CD4-positive, alpha-beta memory T cell (primary cell): ENCODE results near the gene GABPB2. TPM values are rescaled to one million over a fixed set of nuclear protein-coding genes. Genes with fewer than 3 reads are reported as not detected.
A peak's percentile ranks its signal among the peaks of the same experiment; 100 is the strongest.
"Not testable (repeated sequence)": the region's sequence is repeated elsewhere in the genome, so short reads cannot be mapped to it uniquely, and the experiment has no call there.

Experiments
- CTCF ChIA-PET: fragments of 350-600 bp; sonication (Branson Sonifier 250); formaldehyde crosslinking; loops from one replicate; lab custom pipeline; 2021; ENCODE audit warnings: inconsistent platforms; ENCODE audit not compliant: partially characterized antibody; lab: Charles Lee
- POLR2A ChIA-PET: fragments of 350-600 bp; sonication (Branson Sonifier 250); formaldehyde crosslinking; loops from one replicate; lab custom pipeline; 2021; ENCODE audit not compliant: partially characterized antibody; lab: Charles Lee
- DNase-seq, 5 donors: peaks; one replicate each; pipeline versions ENCODE4 v3.0.0 to v3.0.0-alpha.2; 2020 to 2022; ENCODE audit warnings: mixed read lengths in 1 of 5
- H3K27ac ChIP-seq: one replicate; pipeline ENCODE4 v1.7.0; 2013; ENCODE audit warnings: low read depth, low read length
- H3K27me3 ChIP-seq: 2 replicates; pipeline ENCODE4 v1.7.0; 2013; ENCODE audit warnings: mild to moderate bottlenecking, low read length, moderate library complexity; ENCODE audit not compliant: insufficient read depth
- H3K36me3 ChIP-seq: 2 replicates; pipeline ENCODE4 v1.7.0; 2013; ENCODE audit warnings: mild to moderate bottlenecking, low read length, moderate library complexity; ENCODE audit not compliant: insufficient read depth
- H3K4me1 ChIP-seq: 2 replicates; pipeline ENCODE4 v1.7.0; 2013; ENCODE audit warnings: mild to moderate bottlenecking, low read length, moderate library complexity; ENCODE audit not compliant: insufficient read depth
- H3K4me3 ChIP-seq, 2 donors: one replicate each; pipeline ENCODE4 v1.7.0; 2013; ENCODE audit warnings: low read length in 2 of 2, mild to moderate bottlenecking in 1 of 2
- H3K9me3 ChIP-seq, 2 donors: one replicate each; pipeline ENCODE4 v1.7.0; 2013; ENCODE audit warnings: low read length in 2 of 2, control low read depth in 1 of 2; ENCODE audit not compliant: control insufficient read depth in 1 of 2
- H3K27ac Mint-ChIP-seq, 7 donors: one replicate each; pipeline ENCODE4 v1.8.0; 2020 to 2021; ENCODE audit warnings: mixed read lengths in 7 of 7, mild to moderate bottlenecking in 6 of 7, inconsistent platforms in 3 of 7, moderate library complexity in 3 of 7
- H3K27me3 Mint-ChIP-seq, 2 donors: one replicate each; pipeline ENCODE4 v1.8.0; 2020 to 2021; ENCODE audit warnings: mixed read lengths in 2 of 2
- H3K36me3 Mint-ChIP-seq, 2 donors: one replicate each; pipeline ENCODE4 v1.8.0; 2020 to 2021; ENCODE audit warnings: mixed read lengths in 2 of 2, inconsistent platforms in 1 of 2, mild to moderate bottlenecking in 1 of 2
- H3K4me1 Mint-ChIP-seq, 4 donors: one replicate each; pipeline ENCODE4 v1.8.0; 2020 to 2021; ENCODE audit warnings: mixed read lengths in 4 of 4, mild to moderate bottlenecking in 1 of 4
- H3K4me3 Mint-ChIP-seq, 8 donors: one replicate each; pipeline ENCODE4 v1.8.0; 2020 to 2021; ENCODE audit warnings: mixed read lengths in 8 of 8, mild to moderate bottlenecking in 7 of 8, moderate library complexity in 6 of 8, inconsistent platforms in 3 of 8
- H3K9me3 Mint-ChIP-seq, 8 donors: one replicate each; pipeline ENCODE4 v1.8.0; 2020 to 2021; ENCODE audit warnings: mixed read lengths in 8 of 8, mild to moderate bottlenecking in 5 of 8, inconsistent platforms in 3 of 8, moderate library complexity in 1 of 8
- intact Hi-C: fragments of 100-400 bp; cut with micrococcal nuclease; formaldehyde crosslinking; loops from one replicate; pipeline ENCODE4 v1.15.1; 2023
- polyA plus RNA-seq, 2 donors: library from polyadenylated mRNA; unstranded; fragments of 300-500 nt; fragmentation: Illumina TruSeq; gene quantifications; one replicate each; pipeline ENCODE4 v1.2.3, GENCODE V29; 2021
- total RNA-seq, 2 experiments: library from RNA; stranded (reverse); gene quantifications; one replicate each; pipeline ENCODE4 v1.2.3, GENCODE V29; 2021

The GABPB2 gene
- total and polyA plus RNA-seq, 4 experiments from 2014 or later, result 4.9 to 42.8 (median 25.5) TPM

DNA sequence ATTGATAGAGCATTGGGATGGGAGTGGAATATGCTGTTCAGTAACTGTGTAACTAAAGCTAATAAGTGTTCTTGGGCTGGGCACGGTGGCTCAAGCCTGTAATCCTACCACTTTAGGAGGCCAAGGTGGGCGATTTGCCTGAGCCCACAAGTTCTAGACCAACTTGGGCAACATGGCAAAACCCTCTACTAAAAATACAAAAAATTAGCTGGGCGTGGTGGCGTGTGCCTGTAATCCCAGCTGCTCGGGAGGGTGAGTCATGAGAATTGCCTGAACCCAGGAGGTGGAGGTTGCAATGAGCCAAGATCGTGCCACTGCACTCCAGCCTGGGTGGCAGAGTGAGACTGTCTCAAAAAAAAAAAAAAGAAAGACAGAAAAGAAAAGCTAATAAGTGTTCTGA, 26.9 kb downstream of the GABPB2 start:
- intact Hi-C loops, result not testable (repeated sequence)
- peaks cover 15 to 20% of the 10 kb centered on the region in 2 donors for H3K36me3 Mint-ChIP-seq

DNA sequence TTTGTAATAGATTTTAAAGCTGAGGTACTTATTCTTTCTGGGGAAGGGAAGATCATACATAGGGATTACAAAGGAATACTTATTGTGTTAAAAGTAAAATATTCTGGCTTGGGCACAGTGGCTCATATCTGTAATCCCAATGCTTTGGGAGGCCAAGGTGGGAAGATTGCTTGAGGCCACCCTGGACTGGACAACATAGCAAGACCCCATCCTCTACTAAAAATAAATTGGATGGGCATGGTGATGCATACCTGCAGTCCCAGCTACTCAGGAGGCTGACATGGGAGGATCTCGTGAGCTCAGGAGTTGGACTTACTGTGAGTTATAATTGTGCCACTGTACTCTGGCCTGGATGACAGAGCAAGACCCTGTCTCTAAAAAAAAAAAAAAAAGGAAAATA, 27.6 kb downstream of the GABPB2 start:
- DNase-seq, result no peak
- no peak overlapping the region for H3K27ac Mint-ChIP-seq
- no peaks in the 10 kb centered on the region for H3K9me3 Mint-ChIP-seq
- H3K4me3 Mint-ChIP-seq, result no peak overlapping the region
- H3K27me3 ChIP-seq, result no peaks in the 10 kb centered on the region
- no peak overlapping the region for H3K4me3 ChIP-seq
- H3K9me3 ChIP-seq, result no peaks in the 10 kb centered on the region
- H3K4me1 ChIP-seq, result no peaks in the 10 kb centered on the region
- H3K27me3 Mint-ChIP-seq, result no peaks in the 10 kb centered on the region
- H3K27ac ChIP-seq, result no peak overlapping the region
- POLR2A ChIA-PET, result interaction anchor here (4.3 kb wide), 1 partner anchor 58 kb away, joined by 63 read pairs; the partner anchor contains the start of gene TNFAIP8L2
- H3K4me1 Mint-ChIP-seq, result no peaks in the 10 kb centered on the region
- CTCF ChIA-PET, result interaction anchor here (1.0 to 8.8 kb wide), 6 partner anchors 27 to 154 kb away, joined by 3 to 324 read pairs (median 8); partner anchors contain the start of gene TNFAIP8L2
- no peaks in the 10 kb centered on the region for H3K36me3 ChIP-seq
- intact Hi-C loops, result no loop called here
- peaks cover 16 to 18% of the 10 kb centered on the region in 2 donors for H3K36me3 Mint-ChIP-seq

More for the DNA sequence above, 26.9 kb downstream of the GABPB2 start:
- POLR2A ChIA-PET, result interaction anchor here (1.0 to 4.3 kb wide), 2 partner anchors 12 to 59 kb away, joined by 3 to 63 read pairs; partner anchors contain the start of gene TNFAIP8L2
- not testable (repeated sequence) for H3K36me3 ChIP-seq, DNase-seq, H3K9me3 Mint-ChIP-seq, H3K4me3 ChIP-seq, H3K4me1 Mint-ChIP-seq, H3K27me3 ChIP-seq, H3K4me3 Mint-ChIP-seq, H3K27me3 Mint-ChIP-seq, H3K27ac ChIP-seq, H3K27ac Mint-ChIP-seq, H3K9me3 ChIP-seq, H3K4me1 ChIP-seq
- CTCF ChIA-PET, result interaction anchor here (0.7 to 8.8 kb wide), 10 partner anchors 11 to 1172 kb away, joined by 3 to 324 read pairs (median 4); partner anchors contain the start of gene TNFAIP8L2

DNA sequence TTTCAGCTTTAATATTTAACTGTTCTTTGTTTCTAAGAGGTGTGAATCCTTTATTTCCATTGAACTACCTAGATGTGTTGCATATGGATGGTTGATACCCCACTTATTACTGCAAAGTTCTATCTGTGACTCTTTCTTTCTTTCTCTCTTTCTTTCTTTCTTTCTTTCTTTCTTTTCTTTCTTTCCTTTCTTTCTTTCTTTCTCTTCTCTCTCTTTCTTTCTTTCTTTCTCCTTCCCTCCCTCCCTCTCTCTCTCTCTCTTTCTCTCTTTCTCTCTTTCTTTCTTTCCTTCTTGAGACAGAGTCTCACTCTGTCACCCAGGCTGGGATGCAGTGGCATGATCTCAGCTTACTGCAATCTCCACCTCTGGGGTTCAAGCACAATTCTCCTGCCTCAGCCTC, 34.1 kb downstream of the GABPB2 start:
- peaks cover 14% of the 10 kb centered on the region for H3K36me3 ChIP-seq
- H3K27ac ChIP-seq, result no peak overlapping the region
- Mint-ChIP-seq H3K27ac (peak overlapping the region in 1 of 7 donors; percentile 46), H3K4me3 (no peak overlapping the region), H3K9me3 (no peaks in the 10 kb centered on the region), H3K36me3 (peaks cover 15 to 34% of the 10 kb centered on the region in 2 donors), H3K4me1 (no peaks in the 10 kb centered on the region), H3K27me3 (no peaks in the 10 kb centered on the region)
- DNase-seq, result no peak
- CTCF ChIA-PET, result interaction anchor here (1.3 to 5.4 kb wide), 2 partner anchors 48 to 146 kb away, joined by 3 to 71 read pairs; no protein-coding TSS in a partner anchor
- POLR2A ChIA-PET, result no interaction called here
- intact Hi-C loops, result no loop called here
- H3K9me3 ChIP-seq, result no peaks in the 10 kb centered on the region
- no peak overlapping the region for H3K4me3 ChIP-seq
- H3K4me1 ChIP-seq, result no peaks in the 10 kb centered on the region
- H3K27me3 ChIP-seq, result no peaks in the 10 kb centered on the region

DNA sequence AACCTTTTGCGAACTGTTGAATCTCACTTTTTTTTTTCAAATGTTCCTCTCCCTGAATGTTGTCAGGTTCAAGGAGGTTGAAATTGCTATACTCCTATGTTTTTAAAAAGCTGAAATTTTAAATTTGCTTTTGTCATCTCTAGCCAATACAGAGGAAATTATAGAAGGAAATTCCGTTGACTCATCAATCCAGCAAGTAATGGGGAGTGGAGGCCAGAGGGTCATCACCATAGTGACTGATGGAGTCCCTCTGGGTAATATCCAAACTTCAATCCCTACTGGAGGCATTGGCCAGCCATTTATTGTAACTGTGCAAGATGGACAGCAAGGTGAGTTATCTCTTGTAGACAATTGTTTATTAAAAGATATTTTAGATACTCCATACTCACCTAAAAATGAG, 36.3 kb downstream of the GABPB2 start:
- Mint-ChIP-seq H3K27ac (peak overlapping the region in 1 of 7 donors; percentile 31), H3K36me3 (peaks cover 20 to 37% of the 10 kb centered on the region in 2 donors), H3K4me1 (no peaks in the 10 kb centered on the region), H3K9me3 (no peaks in the 10 kb centered on the region), H3K27me3 (no peaks in the 10 kb centered on the region), H3K4me3 (no peak overlapping the region)
- Histone ChIP-seq H3K27ac (no peak overlapping the region), H3K9me3 (no peaks in the 10 kb centered on the region), H3K4me3 (no peak overlapping the region), H3K27me3 (no peaks in the 10 kb centered on the region), H3K4me1 (no peaks in the 10 kb centered on the region), H3K36me3 (peaks cover 14% of the 10 kb centered on the region)
- intact Hi-C loops, result no loop called here
- DNase-seq, result no peak
- POLR2A ChIA-PET, result no interaction called here
- CTCF ChIA-PET, result interaction anchor here (0.6 to 2.3 kb wide), 3 partner anchors 49 to 82 kb away, joined by 3 to 9 read pairs (median 3); partner anchors contain the start of gene TNFAIP8L2

DNA sequence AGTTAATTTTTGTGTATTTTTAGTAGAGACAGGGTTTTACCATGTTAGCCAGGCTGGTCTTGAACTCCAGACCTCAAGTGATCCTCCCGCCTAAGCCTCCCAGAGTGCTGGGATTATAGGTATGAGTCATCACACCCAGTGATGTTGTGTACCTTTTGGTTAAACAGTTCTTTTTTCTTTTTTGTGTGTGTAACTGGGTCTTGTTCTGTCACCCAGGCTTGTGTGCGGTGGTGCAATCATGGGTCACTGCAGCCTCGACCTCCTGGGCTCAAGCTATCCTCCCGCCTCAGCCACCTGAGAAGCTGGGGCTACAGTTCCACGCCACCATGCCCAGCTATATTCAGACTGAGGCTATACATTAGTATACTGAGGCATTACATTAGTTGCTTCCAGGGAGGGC, 37.8 kb downstream of the GABPB2 start:
- H3K27ac ChIP-seq, result no peak overlapping the region
- CTCF ChIA-PET, result interaction anchor here (6.9 kb wide), 1 partner anchor 9 kb away, joined by 47 read pairs; no protein-coding TSS in a partner anchor
- peaks cover 14% of the 10 kb centered on the region for H3K36me3 ChIP-seq
- DNase-seq, result no peak
- H3K27ac Mint-ChIP-seq, result no peak overlapping the region
- H3K9me3 Mint-ChIP-seq, result peaks cover 0 to 2% (median 0%) of the 10 kb centered on the region in 8 donors
- peaks cover 20 to 35% of the 10 kb centered on the region in 2 donors for H3K36me3 Mint-ChIP-seq
- no peak overlapping the region for H3K4me3 Mint-ChIP-seq
- no peaks in the 10 kb centered on the region for H3K4me1 ChIP-seq
- H3K27me3 Mint-ChIP-seq, result no peaks in the 10 kb centered on the region
- no peaks in the 10 kb centered on the region for H3K4me1 Mint-ChIP-seq
- intact Hi-C loops, result no loop called here
- no peak overlapping the region for H3K4me3 ChIP-seq
- no peaks in the 10 kb centered on the region for H3K27me3 ChIP-seq
- no peaks in the 10 kb centered on the region for H3K9me3 ChIP-seq
- POLR2A ChIA-PET, result no interaction called here

DNA sequence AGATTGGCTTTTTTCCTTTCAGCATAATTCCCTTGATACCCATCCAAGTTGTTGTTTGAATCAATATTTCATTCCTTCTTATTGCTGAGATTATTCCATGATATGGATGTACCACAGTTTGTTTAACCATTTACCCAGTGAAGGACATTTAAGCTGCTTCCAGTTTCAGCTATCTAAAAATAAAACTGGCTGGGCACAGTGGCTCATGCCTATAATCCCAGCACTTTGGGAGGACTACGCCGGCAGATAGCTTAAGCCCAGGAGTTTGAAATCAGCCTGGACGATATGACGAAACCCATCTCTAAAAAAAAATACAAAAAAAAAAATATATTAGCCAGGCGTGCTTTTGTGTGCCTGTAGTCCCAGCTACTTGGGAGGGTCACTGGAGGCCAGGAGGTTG, 43.3 kb downstream of the GABPB2 start:
- Histone ChIP-seq H3K27me3 (no peaks in the 10 kb centered on the region), H3K9me3 (no peaks in the 10 kb centered on the region), H3K36me3 (peaks cover 12% of the 10 kb centered on the region), H3K4me3 (no peak overlapping the region), H3K27ac (no peak overlapping the region), H3K4me1 (no peaks in the 10 kb centered on the region)
- Mint-ChIP-seq H3K4me1 (no peaks in the 10 kb centered on the region), H3K36me3 (peaks cover 20 to 29% of the 10 kb centered on the region in 2 donors), H3K27ac (no peak overlapping the region), H3K9me3 (peaks cover 0 to 2% (median 0%) of the 10 kb centered on the region in 8 donors), H3K27me3 (no peaks in the 10 kb centered on the region), H3K4me3 (no peak overlapping the region)
- POLR2A ChIA-PET, result interaction anchor here (0.6 to 1.0 kb wide), 3 partner anchors 17 to 74 kb away, joined by 3 read pairs; partner anchors contain the start of gene TNFAIP8L2
- intact Hi-C loops, result no loop called here
- DNase-seq, result no peak
- CTCF ChIA-PET, result interaction anchor here (6.9 kb wide), 1 partner anchor 14 kb away, joined by 47 read pairs; no protein-coding TSS in a partner anchor

DNA sequence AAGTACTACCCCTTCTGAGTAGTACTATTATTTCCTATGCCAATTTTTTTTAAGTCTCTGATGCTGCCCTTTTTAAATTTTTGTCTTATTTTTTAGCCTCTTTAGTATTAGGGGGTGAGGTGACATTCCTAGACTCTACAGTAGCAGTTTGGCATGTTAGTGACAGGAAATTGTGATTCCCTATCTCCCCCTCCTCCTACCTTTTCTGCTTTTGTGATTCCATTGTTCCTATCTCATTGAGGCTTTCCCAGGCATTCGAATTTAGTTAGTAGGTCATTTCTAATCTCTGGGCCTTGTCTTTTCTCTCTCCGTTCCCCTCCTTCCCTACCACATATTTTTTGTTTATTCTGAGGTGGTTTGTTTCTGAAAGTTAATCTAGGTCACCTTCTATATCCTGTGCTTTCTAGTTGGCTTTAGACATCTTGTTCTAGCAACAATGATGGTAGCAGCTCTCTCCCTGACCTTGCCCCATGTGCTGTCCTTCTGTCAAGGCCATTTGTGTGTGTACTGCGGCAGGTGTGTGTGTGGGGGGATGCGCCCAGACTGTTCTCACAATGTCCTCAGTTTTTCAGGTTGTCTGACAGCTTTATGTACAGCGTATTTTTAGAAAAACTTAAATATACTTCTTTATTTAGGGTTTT, 54.3 kb downstream of the GABPB2 start:
- no peaks in the 10 kb centered on the region for H3K36me3 ChIP-seq
- peak overlapping the region in 6 of 8 donors; percentile 6 to 60 (median 35) for H3K4me3 Mint-ChIP-seq
- no peaks in the 10 kb centered on the region for H3K9me3 Mint-ChIP-seq
- H3K27me3 ChIP-seq, result no peaks in the 10 kb centered on the region
- peak in 2 of 5 donors; percentile 13 to 24 for DNase-seq
- peak overlapping the region in 5 of 7 donors; percentile 63 to 87 (median 80) for H3K27ac Mint-ChIP-seq
- CTCF ChIA-PET, result interaction anchor here (1.1 to 1.7 kb wide), 3 partner anchors 10 to 25 kb away, joined by 3 to 6 read pairs (median 4); no protein-coding TSS in a partner anchor
- POLR2A ChIA-PET, result interaction anchor here (0.6 kb wide), 1 partner anchor 571 kb away, joined by 4 read pairs; no protein-coding TSS in a partner anchor
- no peaks in the 10 kb centered on the region for H3K9me3 ChIP-seq
- H3K27ac ChIP-seq, result no peak overlapping the region
- H3K4me1 Mint-ChIP-seq, result peaks cover 4 to 9% (median 8%) of the 10 kb centered on the region in 4 donors
- peaks cover 28 to 30% of the 10 kb centered on the region in 2 donors for H3K36me3 Mint-ChIP-seq
- no peaks in the 10 kb centered on the region for H3K4me1 ChIP-seq
- H3K4me3 ChIP-seq, result no peak overlapping the region
- H3K27me3 Mint-ChIP-seq, result no peaks in the 10 kb centered on the region
- intact Hi-C loops, result no loop called here
